ENCODE results near the gene TCN1.

GRCh38 chr11:59865031-59865430, 1.3 kb downstream of the TCN1 start:
- no peak for TF ChIP-seq POLR2AphosphoS5 (IDR thresholded peaks at IDR 0.05; ENCODE audit: control insufficient read depth, insufficient read depth, low read depth, low read length)
- no peak for TF ChIP-seq SMAD4 (CRISPR knock-in tag; conservative IDR thresholded peaks at IDR 0.05)
- no peak for TF ChIP-seq RFX5 (IDR thresholded peaks at IDR 0.05; ENCODE audit: low read depth, low read length)
- no peak for TF ChIP-seq NR1H2 (CRISPR knock-in tag; IDR thresholded peaks at IDR 0.05)
- no peak for TF ChIP-seq TCF7L2 (IDR thresholded peaks at IDR 0.05; ENCODE audit: low read depth, low read length)
- no peak for TF ChIP-seq REST (IDR thresholded peaks at IDR 0.05; ENCODE audit: borderline replicate concordance)
- no peak for TF ChIP-seq REST (CRISPR knock-in tag; IDR thresholded peaks at IDR 0.05; ENCODE audit: low read depth)
- TF ChIP-seq DEAF1 (CRISPR knock-in tag; IDR thresholded peaks at IDR 0.05), result no peak
- no peak for TF ChIP-seq GABPA (tag; conservative IDR thresholded peaks at IDR 0.05; ENCODE audit: low read depth)
- no peak for TF ChIP-seq JUN (IDR thresholded peaks at IDR 0.05; ENCODE audit: borderline replicate concordance, low read depth, low read length)
- TF ChIP-seq JUN (CRISPR knock-in tag; IDR thresholded peaks at IDR 0.05; ENCODE audit: borderline replicate concordance), result no peak

All from K562 (cell line).